GM12872 (cell line): ENCODE measurements around the gene MOGAT1.

Source experiments
- CTCF ChIP-seq: IDR thresholded peaks from 3 replicates; pipeline ENCODE4 v1.5.1; 2011; ENCODE audit warnings: low read depth, mild to moderate bottlenecking, low read length, moderate library complexity; ENCODE audit not compliant: insufficient read depth

The MOGAT1 gene

GRCh38 chr2:222751238-222751637 lies 79.8 kb downstream of the MOGAT1 start:
- TF ChIP-seq CTCF, result no peak

- TF ChIP-seq CTCF, result no peak
Measured at GRCh38 chr2:222751821-222752719, 80.6 kb downstream of the MOGAT1 start.

GRCh38 chr2:222752746-222753145 lies 81.3 kb downstream of the MOGAT1 start:
- TF ChIP-seq CTCF, result no peak

- TF ChIP-seq CTCF, result no peak
Measured at GRCh38 chr2:222753251-222753824, 81.9 kb downstream of the MOGAT1 start.

- no peak for TF ChIP-seq CTCF
Measured at GRCh38 chr2:222754324-222754930, 83.0 kb downstream of the MOGAT1 start.

- TF ChIP-seq CTCF, result no peak
Measured at GRCh38 chr2:222756362-222756831, 84.9 kb downstream of the MOGAT1 start.

- no peak for TF ChIP-seq CTCF
Measured at GRCh38 chr2:222756951-222757650, 85.6 kb downstream of the MOGAT1 start.
